Ascending aorta (tissue), 2 donors: ENCODE data around the gene FGF10. TPM values are rescaled to one million over a fixed set of nuclear protein-coding genes. Genes with fewer than 3 reads are reported as not detected.

Experiments used
- DNase-seq, 2 donors: peaks; one replicate each; pipeline ENCODE4 v3.0.0-alpha.2; 2019; ENCODE audit warnings: low spot score in 2 of 2
- H3K27ac ChIP-seq, 2 donors: fragments of 200-600 bp; sonication (generic); one replicate each; pipeline ENCODE4 v1.5.1; 2016 to 2017; ENCODE audit warnings: mild to moderate bottlenecking in 1 of 2
- H3K27me3 ChIP-seq: fragments of 200-600 bp; sonication (generic); one replicate; pipeline ENCODE4 v1.5.1; 2017
- H3K36me3 ChIP-seq, 2 donors: fragments of 200-600 bp; sonication (generic); one replicate each; pipeline ENCODE4 v1.5.1; 2016
- H3K4me1 ChIP-seq, 2 donors: fragments of 200-600 bp; sonication (generic); one replicate each; pipeline ENCODE4 v1.5.1; 2016 to 2017; ENCODE audit warnings: mild to moderate bottlenecking in 1 of 2
- H3K4me3 ChIP-seq, 2 donors: fragments of 200-600 bp; sonication (generic); one replicate each; pipeline ENCODE4 v1.5.1; 2016 to 2017; ENCODE audit warnings: mild to moderate bottlenecking in 1 of 2
- H3K9me3 ChIP-seq, 2 donors: fragments of 200-600 bp; sonication (generic); one replicate each; pipeline ENCODE4 v1.5.1; 2016
- intact Hi-C: fragments of 100-400 bp; cut with DNase I; formaldehyde crosslinking; loops from one replicate; pipeline ENCODE4 v1.15.1; 2023
- total RNA-seq: library from RNA; depleted of rRNA; stranded (reverse); fragments of >200 nt; gene quantifications from one replicate; pipeline ENCODE4 v1.1.0, GENCODE V29; 2016
- TF ChIP-seq, protein P1 (sequence below), 3 experiments: fragments of 200-600 bp in 2 of 3; fragments of 450-650 bp in 1 of 3; sonication (generic) in 2 of 3; IDR thresholded peaks; one replicate each; pipeline ENCODE4 v1.5.1; 2016 to 2019; ENCODE audit warnings: antibody characterized with exemption in 3 of 3, mild to moderate bottlenecking in 1 of 3, moderate library complexity in 1 of 3

FGF10 gene
- total RNA-seq, 1 donor from 2014 or later: 7.5 TPM

GRCh38 chr5:44331471-44332050 lies 57.7 kb downstream of the FGF10 start:
- Histone ChIP-seq H3K27ac (peak overlapping the region in 1 of 2 donors; percentile 19), H3K4me3 (no peak overlapping the region), H3K27me3 (no peaks in the 10 kb centered on the region), H3K4me1 (no peaks in the 10 kb centered on the region), H3K9me3 (no peaks in the 10 kb centered on the region), H3K36me3 (no peaks in the 10 kb centered on the region)
- intact Hi-C loops: loop anchor here (5.0 to 10.0 kb wide), 2 partner anchors 599 to 697 kb away; no protein-coding TSS in a partner anchor
- TF ChIP-seq, protein P1, sequence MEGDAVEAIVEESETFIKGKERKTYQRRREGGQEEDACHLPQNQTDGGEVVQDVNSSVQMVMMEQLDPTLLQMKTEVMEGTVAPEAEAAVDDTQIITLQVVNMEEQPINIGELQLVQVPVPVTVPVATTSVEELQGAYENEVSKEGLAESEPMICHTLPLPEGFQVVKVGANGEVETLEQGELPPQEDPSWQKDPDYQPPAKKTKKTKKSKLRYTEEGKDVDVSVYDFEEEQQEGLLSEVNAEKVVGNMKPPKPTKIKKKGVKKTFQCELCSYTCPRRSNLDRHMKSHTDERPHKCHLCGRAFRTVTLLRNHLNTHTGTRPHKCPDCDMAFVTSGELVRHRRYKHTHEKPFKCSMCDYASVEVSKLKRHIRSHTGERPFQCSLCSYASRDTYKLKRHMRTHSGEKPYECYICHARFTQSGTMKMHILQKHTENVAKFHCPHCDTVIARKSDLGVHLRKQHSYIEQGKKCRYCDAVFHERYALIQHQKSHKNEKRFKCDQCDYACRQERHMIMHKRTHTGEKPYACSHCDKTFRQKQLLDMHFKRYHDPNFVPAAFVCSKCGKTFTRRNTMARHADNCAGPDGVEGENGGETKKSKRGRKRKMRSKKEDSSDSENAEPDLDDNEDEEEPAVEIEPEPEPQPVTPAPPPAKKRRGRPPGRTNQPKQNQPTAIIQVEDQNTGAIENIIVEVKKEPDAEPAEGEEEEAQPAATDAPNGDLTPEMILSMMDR (IDR thresholded peaks at IDR 0.05): no peak
- DNase-seq: no peak

- no peaks in the 10 kb centered on the region for H3K36me3 ChIP-seq
- H3K4me3 ChIP-seq: no peak overlapping the region
- no peaks in the 10 kb centered on the region for H3K9me3 ChIP-seq
- TF ChIP-seq, protein P1 (IDR thresholded peaks at IDR 0.05): no peak
- H3K4me1 ChIP-seq: no peaks in the 10 kb centered on the region
- no peaks in the 10 kb centered on the region for H3K27me3 ChIP-seq
- intact Hi-C loops: loop anchor here (5.0 to 10.0 kb wide), 2 partner anchors 597 to 695 kb away; no protein-coding TSS in a partner anchor
- DNase-seq: no peak
- H3K27ac ChIP-seq: no peak overlapping the region
These were observed 59.5 kb downstream of the FGF10 start for GRCh38 chr5:44329716-44330115.

DNA sequence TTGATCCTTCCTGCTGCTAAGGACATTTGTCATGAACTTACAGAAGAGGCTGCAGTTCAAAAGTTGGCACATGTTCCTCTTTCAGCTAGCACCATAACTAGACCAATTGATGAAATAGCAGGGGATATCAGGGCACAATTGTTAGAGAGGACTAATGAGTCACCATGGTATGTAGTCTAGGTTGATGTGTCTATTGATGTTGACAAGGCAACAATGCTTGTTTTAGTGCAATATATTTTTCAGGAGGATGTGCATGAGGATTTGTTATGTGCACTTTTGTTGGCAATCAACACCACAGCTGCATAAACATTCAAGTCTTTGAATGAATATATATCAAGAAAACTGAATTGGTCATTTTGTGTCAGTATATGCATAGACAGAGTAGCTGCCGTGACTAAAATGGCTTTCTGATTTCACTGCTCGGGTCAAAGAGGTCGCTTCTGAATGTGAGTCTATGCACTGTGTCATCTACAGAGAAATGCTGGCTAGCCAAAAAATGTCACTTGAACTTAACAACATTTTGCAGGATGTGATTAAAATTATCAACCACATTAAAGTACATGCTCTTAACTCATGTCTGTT lies 68.0 kb downstream of the FGF10 start:
- DNase-seq: no peak
- no peak overlapping the region for H3K4me3 ChIP-seq
- no peaks in the 10 kb centered on the region for H3K9me3 ChIP-seq
- no peak overlapping the region for H3K27ac ChIP-seq
- no peaks in the 10 kb centered on the region for H3K27me3 ChIP-seq
- TF ChIP-seq, protein P1 (IDR thresholded peaks at IDR 0.05): no peak
- no peaks in the 10 kb centered on the region for H3K4me1 ChIP-seq
- no peaks in the 10 kb centered on the region for H3K36me3 ChIP-seq
- intact Hi-C loops: no loop called here

DNA sequence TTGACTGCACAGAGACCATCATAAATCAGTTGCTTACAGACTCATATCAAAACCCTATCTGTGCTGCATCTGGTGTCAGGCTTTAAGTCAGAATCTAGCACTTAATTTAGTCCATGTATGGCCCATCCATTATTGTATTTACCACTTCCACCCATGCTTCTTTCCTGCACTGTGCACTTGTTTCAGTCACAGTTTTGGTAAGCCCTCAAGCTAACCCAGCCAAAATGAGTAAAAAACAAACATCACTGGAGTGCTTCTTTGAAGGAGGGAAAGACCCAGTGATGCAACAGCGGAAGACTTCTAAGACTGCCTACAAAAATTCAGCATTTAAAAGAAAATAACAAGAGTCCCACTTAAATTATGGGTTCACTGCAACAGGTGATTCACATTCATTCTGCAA lies 69.0 kb downstream of the FGF10 start:
- TF ChIP-seq, protein P1 (IDR thresholded peaks at IDR 0.05): no peak
- no peak overlapping the region for H3K4me3 ChIP-seq
- no peaks in the 10 kb centered on the region for H3K9me3 ChIP-seq
- no peak for DNase-seq
- H3K27me3 ChIP-seq: no peaks in the 10 kb centered on the region
- no peaks in the 10 kb centered on the region for H3K36me3 ChIP-seq
- H3K4me1 ChIP-seq: no peaks in the 10 kb centered on the region
- intact Hi-C loops: no loop called here
- no peak overlapping the region for H3K27ac ChIP-seq

DNA sequence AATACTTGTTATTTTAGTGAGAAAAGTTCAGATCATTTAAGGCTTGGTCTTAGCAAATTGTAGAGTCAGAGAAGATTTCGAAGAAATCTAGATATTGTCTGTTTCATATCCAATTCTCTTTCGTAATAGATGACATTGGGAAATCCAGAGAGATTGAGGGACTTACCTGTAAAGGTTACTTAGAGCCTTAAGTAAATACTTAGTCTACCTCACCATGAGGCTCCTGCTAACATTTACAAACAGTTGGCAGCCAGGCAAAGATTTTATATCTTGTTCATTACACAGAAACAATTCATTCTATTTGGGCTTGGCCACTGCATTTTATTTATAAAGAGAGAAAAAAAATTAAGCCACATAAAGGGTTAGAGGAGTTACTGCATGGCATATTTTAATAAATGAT lies 70.3 kb downstream of the FGF10 start:
- intact Hi-C loops: no loop called here
- Histone ChIP-seq H3K9me3 (no peaks in the 10 kb centered on the region), H3K27me3 (no peaks in the 10 kb centered on the region), H3K36me3 (no peaks in the 10 kb centered on the region), H3K4me1 (no peaks in the 10 kb centered on the region), H3K27ac (no peak overlapping the region), H3K4me3 (no peak overlapping the region)
- DNase-seq: no peak
- TF ChIP-seq, protein P1 (IDR thresholded peaks at IDR 0.05): no peak
